ENCODE results near the gene FGF19.

FGF19 gene

GRCh38 chr11:69649576-69649900 lies 54.3 kb downstream of the FGF19 start:
- Histone ChIP-seq H3K27me3 (ENCODE audit: insufficient read depth, poor library complexity, severe bottlenecking) (no peaks in the 10 kb centered on the region), H3K4me3 (replicated peaks; ENCODE audit: insufficient read depth, low read length) (no peak overlapping the region), H3K27ac (replicated peaks) (no peak overlapping the region)
- TF ChIP-seq POLR2AphosphoS5 (IDR thresholded peaks at IDR 0.05; ENCODE audit: low read depth) (no peak), REST (IDR thresholded peaks at IDR 0.05; ENCODE audit: insufficient replicate concordance, low read depth) (no peak), CTCF (IDR thresholded peaks at IDR 0.05; ENCODE audit: insufficient read depth, low read length) (no peak), SPI1 (IDR thresholded peaks at IDR 0.05; ENCODE audit: borderline replicate concordance, low read depth) (no peak), GABPA (IDR thresholded peaks at IDR 0.05; ENCODE audit: low read depth) (no peak)
- DNase-seq (ENCODE audit: low read depth in 1 of 2, low spot score in 1 of 2), result no peak

- H3K27ac ChIP-seq (replicated peaks), result no peak overlapping the region
- DNase-seq (ENCODE audit: low read depth in 1 of 2, low spot score in 1 of 2), result no peak
- no peaks in the 10 kb centered on the region for H3K27me3 ChIP-seq (ENCODE audit: insufficient read depth, poor library complexity, severe bottlenecking)
- H3K4me3 ChIP-seq (replicated peaks; ENCODE audit: insufficient read depth, low read length), result no peak overlapping the region
- TF ChIP-seq REST (IDR thresholded peaks at IDR 0.05; ENCODE audit: insufficient replicate concordance, low read depth), result no peak
- no peak for TF ChIP-seq SPI1 (IDR thresholded peaks at IDR 0.05; ENCODE audit: borderline replicate concordance, low read depth)
- TF ChIP-seq GABPA (IDR thresholded peaks at IDR 0.05; ENCODE audit: low read depth), result no peak
- TF ChIP-seq CTCF (IDR thresholded peaks at IDR 0.05; ENCODE audit: insufficient read depth, low read length), result no peak
- TF ChIP-seq POLR2AphosphoS5 (IDR thresholded peaks at IDR 0.05; ENCODE audit: low read depth), result no peak
Measured at GRCh38 chr11:69648679-69649575, 54.9 kb downstream of the FGF19 start.
